Mucosa of descending colon (tissue), 3 donors: ENCODE measurements around the gene ZDHHC21. TPM values are rescaled to one million over a fixed set of nuclear protein-coding genes. Genes with fewer than 3 reads are reported as not detected.

ENCODE experiments used
- ATAC-seq: fragments of 200-7000 bp; cut with Tn5 transposase; one replicate; pipeline ENCODE4 v1.9.1; 2020; ENCODE audit warnings: mild to moderate bottlenecking, moderate library complexity
- DNase-seq, 3 donors: peaks; one replicate each; pipeline ENCODE4 v3.0.0-alpha.2; 2020
- H3K36me3 ChIP-seq: fragments of 200-600 bp; one replicate; pipeline ENCODE4 v1.8.0; 2021; ENCODE audit warnings: low read depth, mild to moderate bottlenecking
- H3K4me1 ChIP-seq: fragments of 200-600 bp; one replicate; pipeline ENCODE4 v1.8.0; 2021; ENCODE audit warnings: low read depth, mild to moderate bottlenecking
- H3K4me3 ChIP-seq: fragments of 200-600 bp; one replicate; pipeline ENCODE4 v1.8.0; 2021; ENCODE audit warnings: mild to moderate bottlenecking
- H3K9me3 ChIP-seq: fragments of 200-600 bp; one replicate; pipeline ENCODE4 v1.8.0; 2021; ENCODE audit warnings: mild to moderate bottlenecking
- intact Hi-C, 2 donors: fragments of 100-400 bp; cut with DNase I in 1 of 2; cut with micrococcal nuclease in 1 of 2; formaldehyde crosslinking; loops; one replicate each; pipeline versions ENCODE4 v1.11.0 to v1.11.1; 2022; cut with DNase I, micrococcal nuclease
- total RNA-seq, 3 donors: library from RNA; stranded (reverse); fragmentation: NEBNext Ultra II Directional in 2 of 3; extraction: Animal tissue kit (Norgen Biotek cat#: 25700) in 2 of 3; gene quantifications; one replicate each; pipeline versions ENCODE4 v1.2.1 to v1.2.4, GENCODE V29; 2021 to 2023
- TF ChIP-seq, protein P1 (sequence below): fragments of 200-600 bp; IDR thresholded peaks from one replicate; pipeline ENCODE4 v1.8.0; 2022; ENCODE audit warnings: antibody characterized with exemption, mild to moderate bottlenecking
- donor health status: DM: no; HTN: no; CAD: no; lungs with moderate emphysema.
- donor health status: DM: no; HTN: no; CAD: no.
- donor health status: DM: no; HTN: yes; CAD: no.

ZDHHC21 gene
- total RNA-seq, 3 donors from 2014 or later = 11.5 to 16.7 (median 16.6) TPM

GRCh38 chr9:14608540-14608939, 84.7 kb downstream of the ZDHHC21 start:
- Histone ChIP-seq H3K9me3 (no peaks in the 10 kb centered on the region), H3K4me3 (no peak overlapping the region), H3K36me3 (no peaks in the 10 kb centered on the region), H3K4me1 (no peaks in the 10 kb centered on the region)
- ATAC-seq (no peak), DNase-seq (no peak)
- intact Hi-C loops = no loop called here
- TF ChIP-seq, protein P1, sequence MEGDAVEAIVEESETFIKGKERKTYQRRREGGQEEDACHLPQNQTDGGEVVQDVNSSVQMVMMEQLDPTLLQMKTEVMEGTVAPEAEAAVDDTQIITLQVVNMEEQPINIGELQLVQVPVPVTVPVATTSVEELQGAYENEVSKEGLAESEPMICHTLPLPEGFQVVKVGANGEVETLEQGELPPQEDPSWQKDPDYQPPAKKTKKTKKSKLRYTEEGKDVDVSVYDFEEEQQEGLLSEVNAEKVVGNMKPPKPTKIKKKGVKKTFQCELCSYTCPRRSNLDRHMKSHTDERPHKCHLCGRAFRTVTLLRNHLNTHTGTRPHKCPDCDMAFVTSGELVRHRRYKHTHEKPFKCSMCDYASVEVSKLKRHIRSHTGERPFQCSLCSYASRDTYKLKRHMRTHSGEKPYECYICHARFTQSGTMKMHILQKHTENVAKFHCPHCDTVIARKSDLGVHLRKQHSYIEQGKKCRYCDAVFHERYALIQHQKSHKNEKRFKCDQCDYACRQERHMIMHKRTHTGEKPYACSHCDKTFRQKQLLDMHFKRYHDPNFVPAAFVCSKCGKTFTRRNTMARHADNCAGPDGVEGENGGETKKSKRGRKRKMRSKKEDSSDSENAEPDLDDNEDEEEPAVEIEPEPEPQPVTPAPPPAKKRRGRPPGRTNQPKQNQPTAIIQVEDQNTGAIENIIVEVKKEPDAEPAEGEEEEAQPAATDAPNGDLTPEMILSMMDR = no peak

DNA sequence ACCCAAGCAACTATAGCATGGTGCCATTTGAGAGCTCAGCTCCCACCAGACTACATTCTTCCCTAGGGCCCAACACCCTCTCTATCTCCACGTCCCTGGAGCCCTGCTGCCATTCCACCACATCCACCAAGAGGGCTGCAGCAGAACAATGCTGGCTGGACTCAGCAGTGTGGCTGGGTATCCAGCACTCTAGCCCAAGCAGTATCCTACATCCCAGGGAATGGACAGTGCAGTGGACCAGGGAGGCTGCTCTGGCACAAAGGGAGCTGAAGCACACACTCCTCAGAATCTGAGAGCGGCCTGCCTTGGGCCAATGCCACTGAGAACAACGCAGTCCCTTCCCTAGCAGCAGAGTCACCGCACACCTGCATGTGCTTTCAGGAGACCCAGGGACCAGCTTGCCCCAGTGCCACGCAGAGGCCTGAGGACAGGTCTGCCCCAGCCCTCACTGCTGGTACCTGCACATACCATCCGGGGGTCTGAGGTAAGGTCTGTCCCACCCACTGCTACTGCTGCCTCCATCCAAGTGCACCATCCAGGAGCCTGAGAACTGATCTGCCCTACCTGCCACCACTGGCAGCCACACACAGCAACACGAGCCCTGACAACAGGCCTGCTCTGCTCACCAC, 95.9 kb downstream of the ZDHHC21 start:
- H3K9me3 ChIP-seq = peaks cover 8% of the 10 kb centered on the region
- no peak overlapping the region for H3K4me3 ChIP-seq
- no peaks in the 10 kb centered on the region for H3K4me1 ChIP-seq
- intact Hi-C loops = no loop called here
- DNase-seq (no peak), ATAC-seq (peak; percentile 11)
- no peaks in the 10 kb centered on the region for H3K36me3 ChIP-seq
- TF ChIP-seq, protein P1 = no peak

GRCh38 chr9:14593406-14593805, 99.8 kb downstream of the ZDHHC21 start:
- Histone ChIP-seq H3K36me3 (no peaks in the 10 kb centered on the region), H3K4me1 (no peaks in the 10 kb centered on the region), H3K9me3 (no peaks in the 10 kb centered on the region), H3K4me3 (no peak overlapping the region)
- ATAC-seq (peak; percentile 56), DNase-seq (no peak)
- TF ChIP-seq, protein P1 = no peak
- intact Hi-C loops = no loop called here

GRCh38 chr9:14591411-14591810, 101.8 kb downstream of the ZDHHC21 start:
- no peak for ATAC-seq
- TF ChIP-seq, protein P1 = no peak
- no peaks in the 10 kb centered on the region for H3K9me3 ChIP-seq
- intact Hi-C loops = no loop called here
- no peak overlapping the region for H3K4me3 ChIP-seq
- no peak for DNase-seq
- H3K36me3 ChIP-seq = no peaks in the 10 kb centered on the region
- no peaks in the 10 kb centered on the region for H3K4me1 ChIP-seq

DNA sequence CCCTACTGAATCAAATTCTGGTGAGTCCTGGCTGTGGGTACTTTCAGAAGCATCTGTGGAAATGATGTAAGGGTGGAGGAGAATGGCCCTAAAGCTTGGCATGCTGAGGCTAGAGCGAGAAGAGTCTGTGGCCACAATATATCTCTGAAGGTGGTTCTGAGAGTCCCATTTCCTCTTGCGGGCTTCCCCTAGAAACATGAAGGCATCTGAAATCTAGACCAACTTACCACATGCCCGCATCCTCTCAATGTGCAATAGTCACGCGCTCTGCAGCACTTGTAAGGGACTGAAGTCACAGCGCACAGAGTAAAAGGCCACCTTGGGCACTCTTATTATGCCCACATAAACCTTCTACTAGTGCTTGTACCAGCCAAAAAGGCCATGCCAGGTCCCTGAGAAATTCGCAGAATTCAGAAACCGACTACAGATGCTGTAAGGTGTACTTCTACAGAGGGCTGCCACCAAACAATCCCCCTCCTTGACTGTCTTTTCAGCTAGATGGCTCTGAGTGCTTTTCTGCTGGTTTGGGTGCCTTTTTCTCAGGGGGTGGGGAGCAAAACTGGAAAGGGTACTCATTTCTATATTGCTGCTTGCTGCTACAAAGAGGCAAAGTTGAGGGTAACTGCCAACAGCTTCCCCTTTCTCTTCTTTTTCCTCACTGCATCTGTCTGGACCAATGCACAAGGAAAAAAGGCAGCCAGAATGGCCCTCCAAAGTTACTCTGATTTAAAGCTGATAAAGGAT, 107.3 kb downstream of the ZDHHC21 start:
- TF ChIP-seq, protein P1 = no peak

More for the DNA sequence above, 107.3 kb downstream of the ZDHHC21 start:
- DNase-seq (no peak), ATAC-seq (peak; percentile 17)
- no peaks in the 10 kb centered on the region for H3K36me3 ChIP-seq
- no peak overlapping the region for H3K4me3 ChIP-seq
- intact Hi-C loops = no loop called here
- no peaks in the 10 kb centered on the region for H3K4me1 ChIP-seq
- peaks cover 5% of the 10 kb centered on the region for H3K9me3 ChIP-seq
